Ishikawa (cell line): Measurements from ENCODE around the gene EQTN.

Experiments used
- CEBPB ChIP-seq: IDR thresholded peaks from 2 replicates; pipeline ENCODE4 v1.6.1; 2012
- CREB1 ChIP-seq: IDR thresholded peaks from 2 replicates; pipeline ENCODE4 v1.6.1; 2012; ENCODE audit warnings: low read depth
- EGR1 ChIP-seq: IDR thresholded peaks from 2 replicates; pipeline ENCODE4 v1.6.1; 2012
- EP300 ChIP-seq: IDR thresholded peaks from 2 replicates; pipeline ENCODE4 v1.6.1; 2012; ENCODE audit warnings: borderline replicate concordance
- FOXM1 ChIP-seq: IDR thresholded peaks from 2 replicates; pipeline ENCODE4 v1.6.1; 2012; ENCODE audit warnings: low read depth, borderline replicate concordance
- NFIC ChIP-seq: IDR thresholded peaks from 2 replicates; pipeline ENCODE4 v1.6.1; 2012
- RAD21 ChIP-seq: IDR thresholded peaks from 2 replicates; pipeline ENCODE4 v1.6.1; 2012; ENCODE audit warnings: low read depth
- REST ChIP-seq: IDR thresholded peaks from 2 replicates; pipeline ENCODE4 v1.6.1; 2012; ENCODE audit warnings: low read depth, mild to moderate bottlenecking
- TAF1 ChIP-seq: IDR thresholded peaks from 2 replicates; pipeline ENCODE4 v1.6.1; 2012; ENCODE audit warnings: low read depth, mild to moderate bottlenecking
- TCF12 ChIP-seq: IDR thresholded peaks from 2 replicates; pipeline ENCODE4 v1.6.1; 2012; ENCODE audit warnings: low read depth
- TEAD4 ChIP-seq: IDR thresholded peaks from 2 replicates; pipeline ENCODE4 v1.6.1; 2012
- YY1 ChIP-seq: IDR thresholded peaks from 2 replicates; pipeline ENCODE4 v1.6.1; 2012; ENCODE audit warnings: low read depth
- ZBTB7A ChIP-seq: IDR thresholded peaks from 2 replicates; pipeline ENCODE4 v1.6.1; 2012; ENCODE audit warnings: low read depth
- TF ChIP-seq, protein P1 (sequence below): IDR thresholded peaks from 2 replicates; pipeline ENCODE4 v1.6.1; 2012
- TF ChIP-seq, protein P2 (sequence below): IDR thresholded peaks from 2 replicates; pipeline ENCODE4 v1.6.1; 2012

The EQTN gene

GRCh38 chr9:27340285-27340674 is 43.3 kb upstream of the EQTN start:
- TF ChIP-seq EP300 (no peak), YY1 (no peak), FOXM1 (no peak), NFIC (no peak), REST (no peak), EGR1 (no peak), TCF12 (no peak), ZBTB7A (no peak), TAF1 (no peak), CEBPB (no peak), TEAD4 (no peak), RAD21 (no peak), CREB1 (no peak)
- TF ChIP-seq, protein P1, sequence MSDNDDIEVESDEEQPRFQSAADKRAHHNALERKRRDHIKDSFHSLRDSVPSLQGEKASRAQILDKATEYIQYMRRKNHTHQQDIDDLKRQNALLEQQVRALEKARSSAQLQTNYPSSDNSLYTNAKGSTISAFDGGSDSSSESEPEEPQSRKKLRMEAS = no peak
- TF ChIP-seq, protein P2, sequence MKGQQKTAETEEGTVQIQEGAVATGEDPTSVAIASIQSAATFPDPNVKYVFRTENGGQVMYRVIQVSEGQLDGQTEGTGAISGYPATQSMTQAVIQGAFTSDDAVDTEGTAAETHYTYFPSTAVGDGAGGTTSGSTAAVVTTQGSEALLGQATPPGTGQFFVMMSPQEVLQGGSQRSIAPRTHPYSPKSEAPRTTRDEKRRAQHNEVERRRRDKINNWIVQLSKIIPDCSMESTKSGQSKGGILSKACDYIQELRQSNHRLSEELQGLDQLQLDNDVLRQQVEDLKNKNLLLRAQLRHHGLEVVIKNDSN = no peak

DNA sequence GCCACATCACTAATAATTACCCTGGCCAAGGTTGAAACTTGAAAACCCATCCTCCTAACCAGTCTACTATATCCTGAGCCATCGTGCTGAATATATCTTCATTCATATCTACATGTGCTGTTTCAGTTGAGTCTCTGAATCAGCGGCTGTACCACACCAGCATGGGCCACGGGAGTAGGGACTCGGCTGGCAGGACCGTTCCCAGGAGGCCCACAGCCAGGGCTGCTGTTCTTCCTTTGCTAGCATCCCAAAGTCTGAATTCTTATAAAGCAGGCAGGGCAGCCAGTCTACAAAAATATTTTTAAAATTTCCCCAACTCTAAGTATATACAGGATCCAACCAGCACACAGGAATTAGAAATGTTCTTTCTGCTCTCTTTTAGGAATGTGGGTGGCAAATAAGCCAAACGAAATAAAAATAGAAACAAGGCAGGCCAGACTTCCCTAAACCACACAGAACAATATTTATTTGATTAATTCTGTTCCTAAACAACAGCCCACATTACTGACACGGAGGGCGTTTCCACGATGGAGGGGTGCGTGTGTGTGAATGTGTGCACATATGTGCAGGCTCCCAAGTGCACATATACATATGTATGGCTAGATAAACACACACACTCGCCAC is 42.8 kb upstream of the EQTN start:
- TF ChIP-seq CEBPB = no peak

DNA sequence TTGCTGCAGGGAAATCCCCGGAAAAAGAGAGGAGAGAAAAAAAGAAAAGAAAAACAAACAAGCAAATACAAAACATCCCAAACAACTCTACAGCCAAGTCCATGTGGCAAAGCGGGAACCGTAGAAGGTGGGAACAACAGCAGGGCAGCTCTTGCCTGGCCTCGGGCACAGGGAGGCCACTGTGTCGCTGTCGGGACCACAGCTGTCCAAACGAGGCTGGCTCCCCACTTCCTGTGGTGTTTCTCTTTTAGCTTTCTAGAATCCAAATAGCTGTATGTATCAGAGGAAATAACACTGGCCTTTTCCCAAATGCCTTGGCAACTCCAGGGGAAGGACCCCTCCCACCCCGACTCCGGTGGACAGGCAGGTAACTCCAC is 41.6 kb upstream of the EQTN start:
- TF ChIP-seq FOXM1 (no peak), YY1 (no peak), CREB1 (no peak), RAD21 (no peak), ZBTB7A (no peak), NFIC (no peak), EGR1 (no peak), REST (no peak), TEAD4 (no peak), CEBPB (no peak), TAF1 (no peak), TCF12 (no peak), EP300 (no peak)
- TF ChIP-seq, protein P1 = no peak
- TF ChIP-seq, protein P2 = no peak

DNA sequence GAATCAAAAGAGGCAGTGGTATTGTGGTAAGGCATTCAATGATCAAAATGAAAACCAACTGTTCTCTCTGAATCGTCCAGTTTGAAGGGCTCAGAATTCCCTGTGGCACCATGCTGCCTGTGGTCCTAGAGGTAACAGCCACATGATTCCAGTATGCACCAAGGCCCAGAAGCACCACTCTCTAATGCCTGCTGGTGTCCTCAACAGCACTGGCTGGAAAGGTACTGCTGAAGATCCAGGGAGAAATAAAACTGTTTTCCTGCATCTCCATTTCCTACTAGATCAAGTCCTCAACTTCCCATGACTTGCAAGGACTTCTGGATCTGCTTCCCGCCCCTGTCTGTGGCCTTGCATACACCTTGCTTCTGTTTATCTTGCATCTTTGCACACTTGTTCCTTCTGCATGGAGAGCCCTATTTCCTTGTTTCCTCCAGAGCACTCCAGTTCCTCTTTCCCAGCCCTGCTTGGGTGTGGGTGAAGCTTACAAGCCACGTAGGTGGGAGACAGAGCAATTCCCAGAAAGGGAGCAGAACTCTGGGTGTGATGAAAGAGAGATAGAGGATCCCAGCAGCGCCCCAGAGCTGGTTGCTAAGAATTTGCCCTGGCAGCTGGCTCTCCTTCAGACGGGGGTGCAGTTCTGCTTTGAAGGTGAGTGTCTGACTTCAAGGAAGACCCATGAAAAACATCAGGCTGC is 41.0 kb upstream of the EQTN start:
- TF ChIP-seq EP300 (no peak), CEBPB (no peak), TAF1 (no peak), CREB1 (no peak), NFIC (no peak), FOXM1 (no peak)
- TF ChIP-seq, protein P2 = no peak

DNA sequence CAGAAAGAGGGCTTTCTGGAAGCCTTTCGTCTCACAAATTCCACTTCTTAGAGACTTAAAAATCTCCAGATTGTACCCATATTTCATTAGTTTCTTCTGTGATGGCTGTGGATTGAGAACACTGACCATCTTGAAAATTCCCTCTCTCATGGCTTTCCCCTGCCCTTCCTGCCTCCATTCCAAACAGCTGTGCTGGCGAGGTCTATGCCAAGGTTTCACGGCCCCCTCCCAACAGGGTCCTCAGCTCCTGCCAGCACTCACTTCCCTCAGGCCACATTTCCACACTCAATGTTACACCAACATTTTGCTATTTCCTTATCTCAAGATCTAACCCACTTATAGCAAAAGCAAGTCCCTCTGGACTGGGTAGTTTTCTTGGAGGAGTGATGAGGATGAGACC is 40.3 kb upstream of the EQTN start:
- TF ChIP-seq EGR1 = no peak
- no peak for TF ChIP-seq YY1
- no peak for TF ChIP-seq ZBTB7A
- no peak for TF ChIP-seq FOXM1
- no peak for TF ChIP-seq TEAD4
- no peak for TF ChIP-seq TCF12
- no peak for TF ChIP-seq RAD21
- no peak for TF ChIP-seq NFIC
- TF ChIP-seq CEBPB = no peak
- no peak for TF ChIP-seq EP300
- TF ChIP-seq, protein P1 = no peak
- TF ChIP-seq, protein P2 = no peak
- no peak for TF ChIP-seq REST
- no peak for TF ChIP-seq CREB1
- no peak for TF ChIP-seq TAF1
